ENCODE data around the gene ZNF516.

The ZNF516 gene

GRCh38 chr18:76435316-76435989, 59.6 kb downstream of the ZNF516 start:
- DNase-seq = no peak

GRCh38 chr18:76434452-76434851, 60.6 kb downstream of the ZNF516 start:
- no peak for DNase-seq

GRCh38 chr18:76433788-76434187, 61.3 kb downstream of the ZNF516 start:
- DNase-seq = no peak

- no peak for DNase-seq
Measured at GRCh38 chr18:76432970-76433767, 61.9 kb downstream of the ZNF516 start.

GRCh38 chr18:76432274-76432755, 62.7 kb downstream of the ZNF516 start:
- DNase-seq = no peak

GRCh38 chr18:76431437-76432273, 63.4 kb downstream of the ZNF516 start:
- no peak for DNase-seq

- no peak for DNase-seq
Measured at GRCh38 chr18:76430636-76431035, 64.4 kb downstream of the ZNF516 start.

- DNase-seq = no peak
Measured at GRCh38 chr18:76429262-76430126, 65.5 kb downstream of the ZNF516 start.

- no peak for DNase-seq
Measured at GRCh38 chr18:76428396-76429261, 66.4 kb downstream of the ZNF516 start.

- DNase-seq = no peak
Measured at GRCh38 chr18:76426737-76427305, 68.2 kb downstream of the ZNF516 start.

GRCh38 chr18:76425146-76426131, 69.6 kb downstream of the ZNF516 start:
- no peak for DNase-seq

GRCh38 chr18:76422838-76423237, 72.2 kb downstream of the ZNF516 start:
- no peak for DNase-seq

- no peak for DNase-seq
Measured at GRCh38 chr18:76422121-76422520, 72.9 kb downstream of the ZNF516 start.

- no peak for DNase-seq
Measured at GRCh38 chr18:76421685-76422078, 73.4 kb downstream of the ZNF516 start.

GRCh38 chr18:76420898-76421684, 74.0 kb downstream of the ZNF516 start:
- no peak for DNase-seq

- no peak for DNase-seq
Measured at GRCh38 chr18:76419811-76420210, 75.2 kb downstream of the ZNF516 start.

GRCh38 chr18:76416911-76417310, 78.1 kb downstream of the ZNF516 start:
- no peak for DNase-seq

GRCh38 chr18:76414936-76415621, 80.0 kb downstream of the ZNF516 start:
- no peak for DNase-seq

Measured in CD4-positive, alpha-beta T cell treated with Interleukin-1 beta for 1 hour (primary cell).